Stimulated activated memory B cell treated with anti-CD40 and anti-IgM and Interleukin-4, amounts not matched to agents 10 μg/mL and 1 μg/mL and 100 μg/mL, for 72 hours (primary cell): ENCODE measurements around the gene TMEM266.

Experiments
- ATAC-seq: fragments of 150-1000 bp; cut with Tn5 transposase; 2 replicates; pipeline ENCODE4 v1.10.0; 2021
- H3K27ac Mint-ChIP-seq: one replicate; pipeline ENCODE4 v1.8.0; 2022; ENCODE audit warnings: mild to moderate bottlenecking, mixed read lengths
- H3K27me3 Mint-ChIP-seq: one replicate; pipeline ENCODE4 v1.8.0; 2022; ENCODE audit warnings: mixed read lengths
- H3K36me3 Mint-ChIP-seq: one replicate; pipeline ENCODE4 v1.8.0; 2022; ENCODE audit warnings: mixed read lengths
- H3K4me1 Mint-ChIP-seq: one replicate; pipeline ENCODE4 v1.8.0; 2022; ENCODE audit warnings: mixed read lengths
- H3K4me3 Mint-ChIP-seq: one replicate; pipeline ENCODE4 v1.8.0; 2022; ENCODE audit warnings: mild to moderate bottlenecking, moderate library complexity, mixed read lengths
- H3K9me3 Mint-ChIP-seq: one replicate; pipeline ENCODE4 v1.8.0; 2022; ENCODE audit warnings: mixed read lengths

TMEM266 gene

DNA sequence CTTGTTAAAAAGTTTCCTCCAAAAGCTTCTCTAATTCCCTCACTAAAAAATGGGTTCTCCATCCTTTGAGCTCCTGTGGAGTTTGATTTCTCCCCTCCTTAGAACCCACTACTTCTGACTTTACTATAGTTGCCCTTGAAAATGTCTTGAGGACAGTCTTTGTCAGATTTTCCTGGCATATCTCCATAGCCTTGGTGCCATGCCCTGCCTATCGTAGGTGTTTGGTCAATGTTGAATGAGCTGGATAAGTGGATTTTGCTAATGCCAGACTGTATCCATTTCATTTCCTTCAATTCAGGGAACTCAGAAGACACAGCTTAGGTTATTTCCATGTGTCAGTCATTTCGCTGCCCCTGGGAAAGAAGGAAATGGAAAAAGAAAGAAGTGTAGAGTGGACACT is 40.6 kb downstream of the TMEM266 start:
- H3K27me3 Mint-ChIP-seq = peaks cover 61% of the 10 kb centered on the region
- H3K4me1 Mint-ChIP-seq = no peaks in the 10 kb centered on the region
- H3K36me3 Mint-ChIP-seq = no peaks in the 10 kb centered on the region
- no peak for ATAC-seq
- H3K27ac Mint-ChIP-seq = no peak overlapping the region
- no peaks in the 10 kb centered on the region for H3K9me3 Mint-ChIP-seq
- H3K4me3 Mint-ChIP-seq = no peak overlapping the region

GRCh38 chr15:76101655-76102054 is 41.9 kb downstream of the TMEM266 start:
- H3K4me1 Mint-ChIP-seq = no peaks in the 10 kb centered on the region
- no peak for ATAC-seq
- H3K27ac Mint-ChIP-seq = no peak overlapping the region
- H3K27me3 Mint-ChIP-seq = peaks cover 49% of the 10 kb centered on the region
- no peaks in the 10 kb centered on the region for H3K36me3 Mint-ChIP-seq
- H3K9me3 Mint-ChIP-seq = no peaks in the 10 kb centered on the region
- H3K4me3 Mint-ChIP-seq = no peak overlapping the region

GRCh38 chr15:76105391-76105790 is 45.6 kb downstream of the TMEM266 start:
- Mint-ChIP-seq H3K36me3 (no peaks in the 10 kb centered on the region), H3K4me1 (no peaks in the 10 kb centered on the region)

GRCh38 chr15:76105911-76106310 is 46.1 kb downstream of the TMEM266 start:
- Mint-ChIP-seq H3K4me3 (no peak overlapping the region), H3K4me1 (no peaks in the 10 kb centered on the region), H3K9me3 (no peaks in the 10 kb centered on the region), H3K27ac (no peak overlapping the region), H3K27me3 (peaks cover 32% of the 10 kb centered on the region), H3K36me3 (no peaks in the 10 kb centered on the region)
- no peak for ATAC-seq

More at GRCh38 chr15:76105391-76105790, 45.6 kb downstream of the TMEM266 start:
- Mint-ChIP-seq H3K4me3 (no peak overlapping the region), H3K9me3 (no peaks in the 10 kb centered on the region), H3K27me3 (peaks cover 32% of the 10 kb centered on the region), H3K27ac (no peak overlapping the region)
- ATAC-seq = no peak

DNA sequence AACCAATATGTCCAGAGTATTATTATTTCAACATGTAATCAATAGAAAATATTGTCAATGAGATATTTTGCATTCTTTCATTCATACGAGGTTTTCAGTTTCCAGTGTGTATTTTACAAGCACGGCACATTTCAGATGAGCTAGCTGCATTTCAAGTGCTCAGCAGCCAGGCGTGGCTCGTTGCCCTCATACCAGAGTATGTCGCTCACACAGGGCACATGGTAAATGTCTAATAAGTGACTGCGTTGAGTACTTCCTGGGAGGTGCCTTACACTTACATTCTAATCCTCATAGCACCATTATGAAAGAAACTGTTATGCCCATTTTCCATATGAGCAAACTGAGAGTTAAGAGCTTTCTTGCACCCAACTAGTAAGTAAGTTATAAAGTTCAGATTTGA is 47.4 kb downstream of the TMEM266 start:
- H3K27me3 Mint-ChIP-seq = peaks cover 35% of the 10 kb centered on the region
- no peaks in the 10 kb centered on the region for H3K4me1 Mint-ChIP-seq
- no peaks in the 10 kb centered on the region for H3K36me3 Mint-ChIP-seq
- H3K4me3 Mint-ChIP-seq = no peak overlapping the region
- ATAC-seq = no peak
- no peak overlapping the region for H3K27ac Mint-ChIP-seq
- H3K9me3 Mint-ChIP-seq = no peaks in the 10 kb centered on the region

DNA sequence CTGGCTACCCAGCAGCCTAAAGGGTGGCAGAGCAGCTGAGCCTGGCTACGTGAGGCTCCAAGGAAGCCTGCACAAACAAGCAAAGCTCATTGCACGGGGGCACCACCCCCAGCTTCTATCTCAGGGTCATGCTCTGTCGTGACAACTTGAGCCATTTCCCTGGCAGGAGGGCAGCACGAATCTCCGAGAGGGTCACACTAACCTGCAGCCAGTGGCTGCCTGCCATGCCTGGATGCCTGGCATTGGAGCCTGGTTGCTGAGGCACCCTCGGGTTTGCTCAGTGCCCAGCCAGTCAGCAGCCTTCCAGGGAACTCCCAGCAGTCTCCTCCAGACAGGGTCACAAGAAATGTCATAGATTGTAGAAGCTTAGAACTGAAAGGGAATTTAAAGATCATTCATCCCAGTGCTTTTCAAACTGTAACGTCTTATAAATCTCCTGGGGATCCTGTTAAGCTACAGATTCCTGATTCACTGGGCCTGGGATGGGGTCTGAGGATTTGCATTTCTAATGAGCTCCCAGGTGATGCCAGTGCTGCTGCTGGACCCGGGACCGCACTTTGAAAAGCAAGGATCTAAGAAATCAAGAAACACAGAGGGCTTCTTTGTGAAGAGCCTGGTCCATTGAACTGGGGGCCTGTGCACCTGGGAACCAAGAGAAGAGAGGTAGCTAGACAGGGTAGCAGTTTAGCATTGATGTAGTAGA is 48.4 kb downstream of the TMEM266 start:
- Mint-ChIP-seq H3K36me3 (no peaks in the 10 kb centered on the region), H3K4me1 (no peaks in the 10 kb centered on the region), H3K4me3 (no peak overlapping the region), H3K9me3 (no peaks in the 10 kb centered on the region), H3K27ac (no peak overlapping the region), H3K27me3 (peaks cover 25% of the 10 kb centered on the region)
- no peak for ATAC-seq

DNA sequence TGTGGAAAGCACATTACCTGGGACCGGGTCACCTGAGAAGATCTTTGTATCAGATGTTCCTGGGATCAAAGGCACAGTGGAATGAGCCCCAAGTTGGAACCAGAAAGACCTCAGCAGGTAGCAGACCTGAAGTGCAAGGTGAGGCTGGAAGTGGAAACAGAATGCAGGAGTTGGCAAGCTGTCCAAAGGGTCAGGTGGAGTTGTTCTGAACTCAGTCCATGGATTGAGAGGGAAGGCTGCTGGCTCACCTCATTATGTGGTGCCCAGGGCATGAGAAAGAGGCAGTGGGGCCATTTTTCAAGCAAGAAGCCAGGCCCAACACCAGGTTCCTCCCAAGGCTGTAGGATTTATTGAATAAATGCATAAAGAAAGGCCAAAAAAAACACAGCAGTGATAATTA is 49.3 kb downstream of the TMEM266 start:
- Mint-ChIP-seq H3K27me3 (peaks cover 22% of the 10 kb centered on the region), H3K27ac (no peak overlapping the region), H3K4me3 (no peak overlapping the region), H3K9me3 (no peaks in the 10 kb centered on the region), H3K4me1 (no peaks in the 10 kb centered on the region), H3K36me3 (no peaks in the 10 kb centered on the region)
- ATAC-seq = no peak

DNA sequence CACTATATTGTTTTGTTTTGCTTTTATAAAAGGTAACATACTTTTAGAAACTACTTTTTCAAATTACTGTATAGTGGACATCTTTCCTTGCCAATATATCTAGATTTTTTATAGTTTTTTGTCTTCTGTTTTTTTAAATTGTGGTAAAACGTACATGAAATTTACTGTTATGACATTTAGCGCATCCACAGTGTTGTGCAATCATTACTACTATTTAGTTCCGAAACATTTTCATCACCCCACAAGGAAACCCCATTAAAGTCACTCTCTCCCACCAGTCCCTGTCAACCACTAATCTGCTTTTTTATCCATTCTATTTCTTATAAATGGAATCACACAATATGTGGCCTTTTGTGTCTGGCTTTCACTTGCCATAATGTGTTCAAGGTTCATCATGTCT is 54.8 kb downstream of the TMEM266 start:
- no peak overlapping the region for H3K27ac Mint-ChIP-seq
- H3K4me3 Mint-ChIP-seq = no peak overlapping the region
- no peaks in the 10 kb centered on the region for H3K9me3 Mint-ChIP-seq
- H3K4me1 Mint-ChIP-seq = no peaks in the 10 kb centered on the region
- H3K27me3 Mint-ChIP-seq = peaks cover 43% of the 10 kb centered on the region
- ATAC-seq = no peak
- H3K36me3 Mint-ChIP-seq = no peaks in the 10 kb centered on the region

DNA sequence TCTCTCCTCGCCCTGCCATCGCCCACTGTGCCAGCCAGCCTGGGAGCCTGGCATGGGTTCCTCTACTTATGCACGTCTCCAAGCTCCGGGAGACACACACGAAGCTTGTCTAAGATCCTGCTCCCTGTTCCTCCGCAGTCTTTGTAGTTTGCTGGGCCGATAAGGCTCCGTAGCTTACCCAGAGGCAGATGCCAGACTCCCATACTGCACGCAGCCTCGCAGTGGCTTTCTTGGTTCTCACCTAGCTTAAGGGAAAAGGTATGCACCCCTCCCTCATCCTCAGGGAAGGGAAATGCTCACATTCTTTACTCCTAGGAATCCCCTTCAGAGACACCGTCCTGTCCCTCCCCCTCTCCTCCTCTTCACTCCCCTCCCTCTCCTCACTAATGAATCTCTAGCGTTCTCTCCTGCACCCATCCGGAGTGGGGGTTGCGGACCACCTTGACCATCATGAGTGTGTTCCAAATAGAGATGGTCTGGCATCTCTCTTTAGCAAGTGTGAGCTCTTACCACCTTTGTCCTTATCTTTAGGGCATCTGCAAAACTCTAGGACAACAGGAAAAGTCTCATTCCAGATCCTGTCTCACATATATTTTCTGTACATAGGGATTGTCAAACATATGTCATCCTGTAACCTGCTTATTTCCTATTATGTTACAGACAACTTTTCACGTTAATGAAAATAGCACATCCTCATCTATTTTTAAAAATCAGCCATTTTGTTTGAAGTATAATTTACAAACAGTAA is 56.5 kb downstream of the TMEM266 start:
- Mint-ChIP-seq H3K4me1 (no peaks in the 10 kb centered on the region), H3K27me3 (peaks cover 40% of the 10 kb centered on the region), H3K4me3 (no peak overlapping the region), H3K9me3 (no peaks in the 10 kb centered on the region), H3K27ac (no peak overlapping the region), H3K36me3 (no peaks in the 10 kb centered on the region)
- ATAC-seq = no peak

DNA sequence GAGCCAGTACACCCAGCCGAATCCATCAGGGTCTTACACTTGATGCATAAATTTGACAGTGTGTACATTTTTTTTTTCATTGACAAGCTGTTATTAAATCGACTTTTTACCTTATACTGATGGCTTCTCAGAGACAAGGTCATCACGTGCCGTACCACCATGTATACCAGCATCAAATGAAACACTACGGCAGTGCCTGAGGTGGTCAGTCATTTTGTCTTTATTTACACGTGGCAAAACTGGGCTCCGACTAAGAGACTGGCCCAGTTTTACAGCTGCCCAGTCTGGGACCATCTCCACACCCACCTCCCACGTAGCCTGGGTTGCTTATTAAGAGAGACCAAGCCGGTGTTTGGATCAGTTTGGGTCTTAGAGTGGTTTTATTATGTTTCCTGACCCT is 57.4 kb downstream of the TMEM266 start:
- H3K27me3 Mint-ChIP-seq = peaks cover 41% of the 10 kb centered on the region
- H3K4me1 Mint-ChIP-seq = no peaks in the 10 kb centered on the region
- ATAC-seq = no peak
- H3K9me3 Mint-ChIP-seq = no peaks in the 10 kb centered on the region
- H3K36me3 Mint-ChIP-seq = no peaks in the 10 kb centered on the region
- H3K27ac Mint-ChIP-seq = no peak overlapping the region
- H3K4me3 Mint-ChIP-seq = no peak overlapping the region

- H3K27ac Mint-ChIP-seq = no peak overlapping the region
- ATAC-seq = no peak
- H3K4me3 Mint-ChIP-seq = no peak overlapping the region
- no peaks in the 10 kb centered on the region for H3K4me1 Mint-ChIP-seq
- H3K9me3 Mint-ChIP-seq = no peaks in the 10 kb centered on the region
- H3K27me3 Mint-ChIP-seq = peaks cover 56% of the 10 kb centered on the region
- H3K36me3 Mint-ChIP-seq = no peaks in the 10 kb centered on the region
Observed at GRCh38 chr15:76118767-76119166, 59.0 kb downstream of the TMEM266 start.

DNA sequence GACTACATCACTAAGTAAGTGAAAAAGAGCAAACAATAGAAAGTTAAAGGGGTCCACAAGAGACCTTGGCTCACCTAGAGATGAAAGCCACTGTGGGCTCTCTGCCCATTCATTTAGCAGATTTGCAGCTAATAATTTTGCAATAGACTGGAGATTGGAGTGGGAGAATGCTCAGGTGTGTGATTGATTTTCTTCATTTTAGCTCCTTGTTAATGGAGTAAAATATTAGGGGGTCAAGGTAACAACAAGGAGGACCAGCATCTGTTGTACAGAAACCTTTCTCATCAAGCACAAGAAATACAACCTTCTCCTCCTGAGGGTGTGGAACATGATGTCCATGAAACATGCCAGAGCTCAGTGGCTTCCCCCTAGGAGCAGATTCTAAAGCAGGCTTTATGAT is 63.2 kb downstream of the TMEM266 start:
- no peaks in the 10 kb centered on the region for H3K4me1 Mint-ChIP-seq
- no peak overlapping the region for H3K27ac Mint-ChIP-seq
- H3K9me3 Mint-ChIP-seq = no peaks in the 10 kb centered on the region
- H3K4me3 Mint-ChIP-seq = no peak overlapping the region
- H3K36me3 Mint-ChIP-seq = no peaks in the 10 kb centered on the region
- ATAC-seq = peak; percentile 8
- H3K27me3 Mint-ChIP-seq = peaks cover 44% of the 10 kb centered on the region

- Mint-ChIP-seq H3K36me3 (no peaks in the 10 kb centered on the region), H3K4me1 (no peaks in the 10 kb centered on the region), H3K27ac (no peak overlapping the region), H3K9me3 (no peaks in the 10 kb centered on the region), H3K4me3 (no peak overlapping the region), H3K27me3 (peaks cover 50% of the 10 kb centered on the region)
- ATAC-seq = no peak
Observed at GRCh38 chr15:76127169-76127568, 67.4 kb downstream of the TMEM266 start.

- H3K9me3 Mint-ChIP-seq = no peaks in the 10 kb centered on the region
- H3K27me3 Mint-ChIP-seq = peaks cover 43% of the 10 kb centered on the region
Observed at GRCh38 chr15:76127880-76128279, 68.1 kb downstream of the TMEM266 start.

GRCh38 chr15:76134537-76134936 is 74.8 kb downstream of the TMEM266 start:
- H3K4me3 Mint-ChIP-seq = no peak overlapping the region
- H3K36me3 Mint-ChIP-seq = no peaks in the 10 kb centered on the region
- ATAC-seq = no peak
- no peaks in the 10 kb centered on the region for H3K9me3 Mint-ChIP-seq
- peaks cover 14% of the 10 kb centered on the region for H3K4me1 Mint-ChIP-seq
- no peak overlapping the region for H3K27ac Mint-ChIP-seq
- peaks cover 22% of the 10 kb centered on the region for H3K27me3 Mint-ChIP-seq

More at GRCh38 chr15:76127880-76128279, 68.1 kb downstream of the TMEM266 start:
- H3K36me3 Mint-ChIP-seq = no peaks in the 10 kb centered on the region
- H3K27ac Mint-ChIP-seq = no peak overlapping the region
- H3K4me1 Mint-ChIP-seq = no peaks in the 10 kb centered on the region
- ATAC-seq = no peak
- no peak overlapping the region for H3K4me3 Mint-ChIP-seq

- Mint-ChIP-seq H3K4me3 (no peak overlapping the region), H3K4me1 (peaks cover 14% of the 10 kb centered on the region), H3K9me3 (no peaks in the 10 kb centered on the region), H3K27ac (no peak overlapping the region), H3K27me3 (peaks cover 19% of the 10 kb centered on the region), H3K36me3 (no peaks in the 10 kb centered on the region)
- no peak for ATAC-seq
Observed at GRCh38 chr15:76135516-76135915, 75.7 kb downstream of the TMEM266 start.
